Measurements from ENCODE around the gene CAB39. TPM values are rescaled to one million over a fixed set of nuclear protein-coding genes. Genes with fewer than 3 reads are reported as not detected.

The CAB39 gene
- total RNA-seq, 1 experiment from 2014 or later: 52.5 TPM

GRCh38 chr2:230849633-230850357 is 137.2 kb downstream of the CAB39 start:
- no peak overlapping the region for H3K27ac ChIP-seq (ENCODE audit: low read length)
- H3K9me2 ChIP-seq (replicated peaks; ENCODE audit: low read length): no peaks in the 10 kb centered on the region
- H2AFZ ChIP-seq (ENCODE audit: low read length): no peak overlapping the region
- BruUV-seq (replicated peaks): no TSS peak
- DNase-seq (peak; percentile 26), ATAC-seq (no peak)
- no peaks in the 10 kb centered on the region for H4K20me1 ChIP-seq (ENCODE audit: low read length)
- POLR2A ChIA-PET (ENCODE audit: unreplicated experiment): no interaction called here
- no peak for TF ChIP-seq EZH2phosphoT487 (IDR thresholded peaks at IDR 0.05; ENCODE audit: borderline replicate concordance, low read length)
- TF ChIP-seq CTCF (conservative IDR thresholded peaks at IDR 0.05; ENCODE audit: low read depth, low read length): peak; percentile 79
- TF ChIP-seq EZH2 (IDR thresholded peaks at IDR 0.05; ENCODE audit: low read length, unreplicated experiment): no peak
- H3K27me3 ChIP-seq (ENCODE audit: low read length): peaks cover 5% of the 10 kb centered on the region; the same call in 1 of the 2 replicates
- no peak overlapping the region for H3K9ac ChIP-seq (ENCODE audit: low read length)
- no peak overlapping the region for H3K4me3 ChIP-seq (ENCODE audit: low read length)
- intact Hi-C loops (cut with micrococcal nuclease): no loop called here
- no peak overlapping the region for H3K4me2 ChIP-seq (ENCODE audit: low read length)
- no peaks in the 10 kb centered on the region for H3K36me3 ChIP-seq (ENCODE audit: low read depth, low read length)
- no peaks in the 10 kb centered on the region for H3K4me1 ChIP-seq (ENCODE audit: insufficient read depth, low read length)
- CTCF ChIA-PET: no interaction called here
- H3K79me2 ChIP-seq (ENCODE audit: low read length): no peaks in the 10 kb centered on the region
- no peaks in the 10 kb centered on the region for H3F3A ChIP-seq (ENCODE audit: low read length, unreplicated experiment)
- no peaks in the 10 kb centered on the region for H3K9me3 ChIP-seq (ENCODE audit: low read length)

- Histone ChIP-seq H4K20me1 (ENCODE audit: low read length) (no peaks in the 10 kb centered on the region), H3K9me3 (ENCODE audit: low read length) (no peaks in the 10 kb centered on the region), H3K4me2 (ENCODE audit: low read length) (no peak overlapping the region), H3K27ac (ENCODE audit: low read length) (no peak overlapping the region), H3F3A (ENCODE audit: low read length, unreplicated experiment) (no peaks in the 10 kb centered on the region), H3K4me1 (ENCODE audit: insufficient read depth, low read length) (no peaks in the 10 kb centered on the region), H3K27me3 (ENCODE audit: low read length) (peaks cover 5% of the 10 kb centered on the region; the same call in 1 of the 2 replicates), H2AFZ (ENCODE audit: low read length) (no peak overlapping the region), H3K9me2 (replicated peaks; ENCODE audit: low read length) (no peaks in the 10 kb centered on the region), H3K79me2 (ENCODE audit: low read length) (no peaks in the 10 kb centered on the region), H3K9ac (ENCODE audit: low read length) (no peak overlapping the region), H3K36me3 (ENCODE audit: low read depth, low read length) (no peaks in the 10 kb centered on the region), H3K4me3 (ENCODE audit: low read length) (no peak overlapping the region)
- ChIA-PET POLR2A (ENCODE audit: unreplicated experiment) (no interaction called here), CTCF (interaction anchor here (1.0 kb wide), 1 partner anchor 26 kb away, joined by 3 read pairs; no protein-coding TSS in a partner anchor)
- BruUV-seq (replicated peaks): no TSS peak
- TF ChIP-seq CTCF (conservative IDR thresholded peaks at IDR 0.05; ENCODE audit: low read depth, low read length): peak; percentile 13; the same call in 1 of the 2 replicates
- no peak for TF ChIP-seq EZH2 (IDR thresholded peaks at IDR 0.05; ENCODE audit: low read length, unreplicated experiment)
- ATAC-seq (no peak), DNase-seq (no peak)
- intact Hi-C loops (cut with micrococcal nuclease): no loop called here
These were observed 137.7 kb downstream of the CAB39 start for GRCh38 chr2:230850358-230850658.

GRCh38 chr2:230852113-230852512 is 139.5 kb downstream of the CAB39 start:
- Histone ChIP-seq H3K79me2 (ENCODE audit: low read length) (no peaks in the 10 kb centered on the region), H3K36me3 (ENCODE audit: low read depth, low read length) (no peaks in the 10 kb centered on the region), H4K20me1 (ENCODE audit: low read length) (no peaks in the 10 kb centered on the region), H3K27me3 (ENCODE audit: low read length) (peaks cover 5% of the 10 kb centered on the region; the same call in 1 of the 2 replicates), H3K4me2 (ENCODE audit: low read length) (no peak overlapping the region), H2AFZ (ENCODE audit: low read length) (no peak overlapping the region), H3K9ac (ENCODE audit: low read length) (no peak overlapping the region), H3F3A (ENCODE audit: low read length, unreplicated experiment) (no peaks in the 10 kb centered on the region), H3K4me3 (ENCODE audit: low read length) (no peak overlapping the region), H3K9me3 (ENCODE audit: low read length) (no peaks in the 10 kb centered on the region), H3K4me1 (ENCODE audit: insufficient read depth, low read length) (no peaks in the 10 kb centered on the region), H3K9me2 (replicated peaks; ENCODE audit: low read length) (no peaks in the 10 kb centered on the region), H3K27ac (ENCODE audit: low read length) (no peak overlapping the region)
- TF ChIP-seq EZH2phosphoT487 (IDR thresholded peaks at IDR 0.05; ENCODE audit: borderline replicate concordance, low read length) (no peak), EZH2 (IDR thresholded peaks at IDR 0.05; ENCODE audit: low read length, unreplicated experiment) (no peak)
- ChIA-PET POLR2A (ENCODE audit: unreplicated experiment) (interaction anchor here (0.6 kb wide), 1 partner anchor 1532 kb away, joined by 3 read pairs; no protein-coding TSS in a partner anchor), CTCF (no interaction called here)
- DNase-seq: no peak
- BruUV-seq (replicated peaks): no TSS peak
- intact Hi-C loops (cut with micrococcal nuclease): no loop called here
- no peak for ATAC-seq

All from PC-3 (cell line).